Esophagus (tissue), 2 donors: ENCODE measurements around the gene PAM16. TPM values are rescaled to one million over a fixed set of nuclear protein-coding genes. Genes with fewer than 3 reads are reported as not detected.

Experiments used
- H3K27ac ChIP-seq, 2 donors: one replicate each; pipeline ENCODE4 v1.5.1; 2013; ENCODE audit warnings: low read depth in 2 of 2, mild to moderate bottlenecking in 2 of 2, inconsistent platforms in 1 of 2, low read length in 1 of 2, moderate library complexity in 1 of 2
- H3K27me3 ChIP-seq, 2 donors: one replicate each; pipeline ENCODE4 v1.6.1; 2013; ENCODE audit warnings: low read length in 2 of 2, control low read depth in 1 of 2, mild to moderate bottlenecking in 1 of 2; ENCODE audit not compliant: insufficient read depth in 2 of 2, control insufficient read depth in 1 of 2
- H3K36me3 ChIP-seq, 2 donors: one replicate each; pipeline ENCODE4 v1.6.1; 2013; ENCODE audit warnings: low read length in 1 of 2; ENCODE audit not compliant: control insufficient read depth in 2 of 2, insufficient read depth in 2 of 2
- H3K4me1 ChIP-seq, 2 donors: one replicate each; pipeline ENCODE4 v1.6.1; 2013; ENCODE audit warnings: low read length in 1 of 2; ENCODE audit not compliant: control insufficient read depth in 2 of 2, insufficient read depth in 2 of 2
- H3K4me3 ChIP-seq, 2 donors: one replicate each; pipeline ENCODE4 v1.5.1; 2013; ENCODE audit warnings: low read length in 2 of 2, mild to moderate bottlenecking in 2 of 2, low read depth in 1 of 2, moderate library complexity in 1 of 2
- H3K9me3 ChIP-seq, 2 donors: one replicate each; pipeline ENCODE4 v1.6.1; 2013; ENCODE audit warnings: mild to moderate bottlenecking in 2 of 2, low read depth in 1 of 2, low read length in 1 of 2, moderate library complexity in 1 of 2; ENCODE audit not compliant: control insufficient read depth in 2 of 2, insufficient read depth in 1 of 2
- WGBS, 2 donors: extraction: QIAGEN DNeasy Blood & Tissue Kit; methylation state at CpG; one replicate each; pipeline ENCODE4 v1.1.7; 2013; 5-methylcytosine and 5-hydroxymethylcytosine counted together
- polyA plus RNA-seq, 2 donors: library from polyadenylated mRNA; stranded (reverse); fragments of 200-250 nt; gene quantifications; one replicate each; pipeline ENCODE4 v1.2.3, GENCODE V29; 2013
- donor health status: healthy with polysubstance abuse.
- donor health status: Bipolar disorder and iron deficiency.

PAM16 gene
- polyA plus RNA-seq, 2 donors: 48.2 to 86.1 TPM

- no peak overlapping the region for H3K27ac ChIP-seq
- peaks cover 0 to 23% of the 10 kb centered on the region in 2 donors for H3K36me3 ChIP-seq
- no peak overlapping the region for H3K4me3 ChIP-seq
- no peaks in the 10 kb centered on the region for H3K27me3 ChIP-seq
- 95 to 96% methylated on average over 7 of the region's 7 CpGs for WGBS, 2 donors
- H3K4me1 ChIP-seq: peaks cover 2 to 3% of the 10 kb centered on the region in 2 donors
- no peaks in the 10 kb centered on the region for H3K9me3 ChIP-seq
These were observed 5.7 kb upstream of the PAM16 start for GRCh38 chr16:4356820-4357219.

GRCh38 chr16:4354512-4355409, 3.6 kb upstream of the PAM16 start:
- peaks cover 0 to 8% of the 10 kb centered on the region in 2 donors for H3K36me3 ChIP-seq
- WGBS, 2 donors: 92 to 94% methylated on average over 20 of the region's 20 CpGs

GRCh38 chr16:4353675-4354074, 2.6 kb upstream of the PAM16 start:
- 86 to 94% methylated on average over 4 of the region's 4 CpGs for WGBS, 2 donors
- Histone ChIP-seq H3K27me3 (no peaks in the 10 kb centered on the region), H3K4me1 (peaks cover 0 to 4% of the 10 kb centered on the region in 2 donors), H3K4me3 (no peak overlapping the region), H3K36me3 (peaks cover 0 to 8% of the 10 kb centered on the region in 2 donors), H3K9me3 (no peaks in the 10 kb centered on the region), H3K27ac (no peak overlapping the region)

More at GRCh38 chr16:4354512-4355409, 3.6 kb upstream of the PAM16 start:
- Histone ChIP-seq H3K4me1 (peaks cover 0 to 4% of the 10 kb centered on the region in 2 donors), H3K27ac (no peak overlapping the region), H3K4me3 (no peak overlapping the region), H3K9me3 (no peaks in the 10 kb centered on the region), H3K27me3 (no peaks in the 10 kb centered on the region)

- Histone ChIP-seq H3K27me3 (no peaks in the 10 kb centered on the region), H3K4me1 (peaks cover 0 to 4% of the 10 kb centered on the region in 2 donors), H3K36me3 (peaks cover 0 to 5% of the 10 kb centered on the region in 2 donors), H3K4me3 (no peak overlapping the region), H3K27ac (no peak overlapping the region), H3K9me3 (no peaks in the 10 kb centered on the region)
- WGBS, 2 donors: 87 to 90% methylated on average over 5 of the region's 5 CpGs
These were observed 1.7 kb upstream of the PAM16 start for GRCh38 chr16:4352843-4353242.

- Histone ChIP-seq H3K4me1 (peaks cover 3 to 4% of the 10 kb centered on the region in 2 donors), H3K9me3 (no peaks in the 10 kb centered on the region), H3K27ac (no peak overlapping the region), H3K27me3 (no peaks in the 10 kb centered on the region), H3K4me3 (no peak overlapping the region), H3K36me3 (peaks cover 0 to 8% of the 10 kb centered on the region in 2 donors)
- 77 to 79% methylated on average over 7 of the region's 7 CpGs for WGBS, 2 donors
These were observed 759 bp upstream of the PAM16 start for GRCh38 chr16:4351880-4352279.

GRCh38 chr16:4350365-4350786, 745 bp downstream of the PAM16 start:
- Histone ChIP-seq H3K4me1 (peaks cover 3 to 4% of the 10 kb centered on the region in 2 donors), H3K9me3 (peaks cover 0 to 1% of the 10 kb centered on the region in 2 donors), H3K27ac (peak overlapping the region; percentile 89), H3K27me3 (no peaks in the 10 kb centered on the region), H3K36me3 (peaks cover 0 to 8% of the 10 kb centered on the region in 2 donors), H3K4me3 (peak overlapping the region; percentile 92 to 97)
- 30 to 31% methylated on average over 24 of the region's 24 CpGs for WGBS, 2 donors

- 97 to 98% methylated on average over 5 of the region's 5 CpGs for WGBS, 2 donors
- Histone ChIP-seq H3K4me1 (peaks cover 4 to 9% of the 10 kb centered on the region in 2 donors), H3K4me3 (no peak overlapping the region), H3K27me3 (no peaks in the 10 kb centered on the region), H3K9me3 (peaks cover 0 to 1% of the 10 kb centered on the region in 2 donors), H3K27ac (no peak overlapping the region), H3K36me3 (peaks cover 0 to 4% of the 10 kb centered on the region in 2 donors)
These were observed 1.8 kb downstream of the PAM16 start for GRCh38 chr16:4349332-4349731.

- H3K9me3 ChIP-seq: peaks cover 0 to 1% of the 10 kb centered on the region in 2 donors
- no peak overlapping the region for H3K4me3 ChIP-seq
- H3K27ac ChIP-seq: peak overlapping the region in 1 of 2 donors; percentile 26
- WGBS, 2 donors: 68 to 69% methylated on average over 17 of the region's 17 CpGs
- H3K4me1 ChIP-seq: peaks cover 4 to 9% of the 10 kb centered on the region in 2 donors
- H3K27me3 ChIP-seq: no peaks in the 10 kb centered on the region
- peaks cover 0 to 6% of the 10 kb centered on the region in 2 donors for H3K36me3 ChIP-seq
These were observed 3.2 kb downstream of the PAM16 start for GRCh38 chr16:4347765-4348509.

GRCh38 chr16:4347010-4347409, 4.1 kb downstream of the PAM16 start:
- Histone ChIP-seq H3K27me3 (no peaks in the 10 kb centered on the region), H3K4me1 (peaks cover 4 to 9% of the 10 kb centered on the region in 2 donors), H3K4me3 (no peak overlapping the region), H3K27ac (no peak overlapping the region), H3K9me3 (peaks cover 0 to 1% of the 10 kb centered on the region in 2 donors), H3K36me3 (peaks cover 0 to 8% of the 10 kb centered on the region in 2 donors)
- WGBS, 2 donors: 84 to 88% methylated on average over 8 of the region's 8 CpGs
